ENCODE measurements around the gene ABTB1. TPM values are rescaled to one million over a fixed set of nuclear protein-coding genes. Genes with fewer than 3 reads are reported as not detected.

The ABTB1 gene
- total and polyA plus RNA-seq, 2 experiments from 2014 or later = 3.7 to 5.7 TPM

DNA sequence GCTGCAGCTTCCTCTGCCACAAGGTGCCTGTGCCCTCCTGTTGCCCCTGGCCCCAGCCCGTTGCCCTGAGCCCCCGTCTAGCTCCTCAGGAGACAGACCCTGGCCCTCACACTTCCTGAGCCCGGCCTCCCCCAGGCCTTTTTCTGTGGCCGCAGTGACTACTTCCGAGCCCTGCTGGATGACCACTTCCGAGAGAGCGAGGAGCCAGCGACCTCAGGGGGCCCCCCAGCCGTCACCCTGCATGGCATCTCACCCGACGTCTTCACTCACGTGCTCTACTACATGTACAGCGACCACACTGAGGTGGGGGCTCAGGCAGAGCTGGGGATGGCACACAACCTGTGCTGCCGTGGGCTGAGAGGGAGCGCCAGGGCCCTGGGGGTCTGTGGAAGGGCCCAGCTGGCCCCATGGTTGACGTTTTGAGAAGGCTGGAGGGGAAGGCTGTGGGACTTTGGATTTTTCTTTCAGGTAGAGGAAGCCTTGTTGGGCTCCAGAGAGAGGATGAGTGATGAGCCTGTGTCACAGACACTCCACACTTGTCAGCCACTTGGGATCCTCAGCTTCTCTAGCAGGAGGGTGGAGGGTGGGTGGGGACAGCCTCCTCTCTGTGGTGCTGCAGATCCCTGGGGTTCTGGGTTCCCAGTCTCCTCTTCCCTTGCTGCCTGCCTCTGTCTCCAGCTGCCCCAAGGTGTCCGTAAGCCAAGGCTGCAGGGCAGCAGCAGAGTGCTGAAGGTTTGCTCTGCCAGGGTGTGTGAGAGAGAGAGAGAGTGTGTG, 5.0 kb downstream of the ABTB1 start:
- ATAC-seq (no peak), DNase-seq (ENCODE audit: low spot score) (no peak)
- H3K79me2 ChIP-seq (replicated peaks; ENCODE audit: insufficient read depth) = no peaks in the 10 kb centered on the region
- Mint-ChIP-seq H3K27ac (no peak overlapping the region), H3K4me1 (peaks cover 21% of the 10 kb centered on the region), H3K36me3 (ENCODE audit: low read depth) (no peaks in the 10 kb centered on the region; the same call in 2 of the 3 replicates), H3K9me3 (peaks cover 5% of the 10 kb centered on the region; the same call in 2 of the 3 replicates), H3K27me3 (ENCODE audit: insufficient read depth, low read depth, poor library complexity) (peaks cover 15% of the 10 kb centered on the region), H3K4me3 (no peak overlapping the region)
- no peaks in the 10 kb centered on the region for H4K20me1 ChIP-seq (replicated peaks; ENCODE audit: insufficient read depth)
- peaks cover 5% of the 10 kb centered on the region; the same call in 1 of the 2 replicates for H3K4me1 ChIP-seq (ENCODE audit: insufficient read depth)
- no peaks in the 10 kb centered on the region for H3K9me2 ChIP-seq (ENCODE audit: insufficient read depth)
- no peaks in the 10 kb centered on the region for H3K27me3 ChIP-seq (ENCODE audit: insufficient read depth)
- no peaks in the 10 kb centered on the region for H3K36me3 ChIP-seq (ENCODE audit: insufficient read depth)
- no peak overlapping the region for H3K27ac ChIP-seq (ENCODE audit: low read depth)
- no peak overlapping the region for H3K4me3 ChIP-seq
- no peak overlapping the region for H3K4me2 ChIP-seq
- no peaks in the 10 kb centered on the region for H3F3A ChIP-seq (replicated peaks; ENCODE audit: low read depth)
- H2AFZ ChIP-seq = no peak overlapping the region
- TF ChIP-seq CREB1 (CRISPR knock-in tag; IDR thresholded peaks at IDR 0.05; ENCODE audit: low read depth) (no peak), ZNF331 (CRISPR knock-in tag; IDR thresholded peaks at IDR 0.05; ENCODE audit: low read depth) (no peak), ETS1 (IDR thresholded peaks at IDR 0.05) (no peak), JUNB (IDR thresholded peaks at IDR 0.05; ENCODE audit: unreplicated experiment) (no peak), EZH2 (IDR thresholded peaks at IDR 0.05; ENCODE audit: low read depth, unreplicated experiment) (no peak), CTCF (conservative IDR thresholded peaks at IDR 0.05; ENCODE audit: low read depth in 2 of 2) (no peak), EZH2phosphoT487 (IDR thresholded peaks at IDR 0.05; ENCODE audit: unreplicated experiment) (no peak), STAT1 (IDR thresholded peaks at IDR 0.05; ENCODE audit: unreplicated experiment) (no peak), NANOG (IDR thresholded peaks at IDR 0.05; ENCODE audit: borderline replicate concordance) (no peak)
- TF ChIP-seq, protein P1, sequence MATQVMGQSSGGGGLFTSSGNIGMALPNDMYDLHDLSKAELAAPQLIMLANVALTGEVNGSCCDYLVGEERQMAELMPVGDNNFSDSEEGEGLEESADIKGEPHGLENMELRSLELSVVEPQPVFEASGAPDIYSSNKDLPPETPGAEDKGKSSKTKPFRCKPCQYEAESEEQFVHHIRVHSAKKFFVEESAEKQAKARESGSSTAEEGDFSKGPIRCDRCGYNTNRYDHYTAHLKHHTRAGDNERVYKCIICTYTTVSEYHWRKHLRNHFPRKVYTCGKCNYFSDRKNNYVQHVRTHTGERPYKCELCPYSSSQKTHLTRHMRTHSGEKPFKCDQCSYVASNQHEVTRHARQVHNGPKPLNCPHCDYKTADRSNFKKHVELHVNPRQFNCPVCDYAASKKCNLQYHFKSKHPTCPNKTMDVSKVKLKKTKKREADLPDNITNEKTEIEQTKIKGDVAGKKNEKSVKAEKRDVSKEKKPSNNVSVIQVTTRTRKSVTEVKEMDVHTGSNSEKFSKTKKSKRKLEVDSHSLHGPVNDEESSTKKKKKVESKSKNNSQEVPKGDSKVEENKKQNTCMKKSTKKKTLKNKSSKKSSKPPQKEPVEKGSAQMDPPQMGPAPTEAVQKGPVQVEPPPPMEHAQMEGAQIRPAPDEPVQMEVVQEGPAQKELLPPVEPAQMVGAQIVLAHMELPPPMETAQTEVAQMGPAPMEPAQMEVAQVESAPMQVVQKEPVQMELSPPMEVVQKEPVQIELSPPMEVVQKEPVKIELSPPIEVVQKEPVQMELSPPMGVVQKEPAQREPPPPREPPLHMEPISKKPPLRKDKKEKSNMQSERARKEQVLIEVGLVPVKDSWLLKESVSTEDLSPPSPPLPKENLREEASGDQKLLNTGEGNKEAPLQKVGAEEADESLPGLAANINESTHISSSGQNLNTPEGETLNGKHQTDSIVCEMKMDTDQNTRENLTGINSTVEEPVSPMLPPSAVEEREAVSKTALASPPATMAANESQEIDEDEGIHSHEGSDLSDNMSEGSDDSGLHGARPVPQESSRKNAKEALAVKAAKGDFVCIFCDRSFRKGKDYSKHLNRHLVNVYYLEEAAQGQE (IDR thresholded peaks at IDR 0.05; ENCODE audit: unreplicated experiment) = no peak
- TF ChIP-seq, protein P2, sequence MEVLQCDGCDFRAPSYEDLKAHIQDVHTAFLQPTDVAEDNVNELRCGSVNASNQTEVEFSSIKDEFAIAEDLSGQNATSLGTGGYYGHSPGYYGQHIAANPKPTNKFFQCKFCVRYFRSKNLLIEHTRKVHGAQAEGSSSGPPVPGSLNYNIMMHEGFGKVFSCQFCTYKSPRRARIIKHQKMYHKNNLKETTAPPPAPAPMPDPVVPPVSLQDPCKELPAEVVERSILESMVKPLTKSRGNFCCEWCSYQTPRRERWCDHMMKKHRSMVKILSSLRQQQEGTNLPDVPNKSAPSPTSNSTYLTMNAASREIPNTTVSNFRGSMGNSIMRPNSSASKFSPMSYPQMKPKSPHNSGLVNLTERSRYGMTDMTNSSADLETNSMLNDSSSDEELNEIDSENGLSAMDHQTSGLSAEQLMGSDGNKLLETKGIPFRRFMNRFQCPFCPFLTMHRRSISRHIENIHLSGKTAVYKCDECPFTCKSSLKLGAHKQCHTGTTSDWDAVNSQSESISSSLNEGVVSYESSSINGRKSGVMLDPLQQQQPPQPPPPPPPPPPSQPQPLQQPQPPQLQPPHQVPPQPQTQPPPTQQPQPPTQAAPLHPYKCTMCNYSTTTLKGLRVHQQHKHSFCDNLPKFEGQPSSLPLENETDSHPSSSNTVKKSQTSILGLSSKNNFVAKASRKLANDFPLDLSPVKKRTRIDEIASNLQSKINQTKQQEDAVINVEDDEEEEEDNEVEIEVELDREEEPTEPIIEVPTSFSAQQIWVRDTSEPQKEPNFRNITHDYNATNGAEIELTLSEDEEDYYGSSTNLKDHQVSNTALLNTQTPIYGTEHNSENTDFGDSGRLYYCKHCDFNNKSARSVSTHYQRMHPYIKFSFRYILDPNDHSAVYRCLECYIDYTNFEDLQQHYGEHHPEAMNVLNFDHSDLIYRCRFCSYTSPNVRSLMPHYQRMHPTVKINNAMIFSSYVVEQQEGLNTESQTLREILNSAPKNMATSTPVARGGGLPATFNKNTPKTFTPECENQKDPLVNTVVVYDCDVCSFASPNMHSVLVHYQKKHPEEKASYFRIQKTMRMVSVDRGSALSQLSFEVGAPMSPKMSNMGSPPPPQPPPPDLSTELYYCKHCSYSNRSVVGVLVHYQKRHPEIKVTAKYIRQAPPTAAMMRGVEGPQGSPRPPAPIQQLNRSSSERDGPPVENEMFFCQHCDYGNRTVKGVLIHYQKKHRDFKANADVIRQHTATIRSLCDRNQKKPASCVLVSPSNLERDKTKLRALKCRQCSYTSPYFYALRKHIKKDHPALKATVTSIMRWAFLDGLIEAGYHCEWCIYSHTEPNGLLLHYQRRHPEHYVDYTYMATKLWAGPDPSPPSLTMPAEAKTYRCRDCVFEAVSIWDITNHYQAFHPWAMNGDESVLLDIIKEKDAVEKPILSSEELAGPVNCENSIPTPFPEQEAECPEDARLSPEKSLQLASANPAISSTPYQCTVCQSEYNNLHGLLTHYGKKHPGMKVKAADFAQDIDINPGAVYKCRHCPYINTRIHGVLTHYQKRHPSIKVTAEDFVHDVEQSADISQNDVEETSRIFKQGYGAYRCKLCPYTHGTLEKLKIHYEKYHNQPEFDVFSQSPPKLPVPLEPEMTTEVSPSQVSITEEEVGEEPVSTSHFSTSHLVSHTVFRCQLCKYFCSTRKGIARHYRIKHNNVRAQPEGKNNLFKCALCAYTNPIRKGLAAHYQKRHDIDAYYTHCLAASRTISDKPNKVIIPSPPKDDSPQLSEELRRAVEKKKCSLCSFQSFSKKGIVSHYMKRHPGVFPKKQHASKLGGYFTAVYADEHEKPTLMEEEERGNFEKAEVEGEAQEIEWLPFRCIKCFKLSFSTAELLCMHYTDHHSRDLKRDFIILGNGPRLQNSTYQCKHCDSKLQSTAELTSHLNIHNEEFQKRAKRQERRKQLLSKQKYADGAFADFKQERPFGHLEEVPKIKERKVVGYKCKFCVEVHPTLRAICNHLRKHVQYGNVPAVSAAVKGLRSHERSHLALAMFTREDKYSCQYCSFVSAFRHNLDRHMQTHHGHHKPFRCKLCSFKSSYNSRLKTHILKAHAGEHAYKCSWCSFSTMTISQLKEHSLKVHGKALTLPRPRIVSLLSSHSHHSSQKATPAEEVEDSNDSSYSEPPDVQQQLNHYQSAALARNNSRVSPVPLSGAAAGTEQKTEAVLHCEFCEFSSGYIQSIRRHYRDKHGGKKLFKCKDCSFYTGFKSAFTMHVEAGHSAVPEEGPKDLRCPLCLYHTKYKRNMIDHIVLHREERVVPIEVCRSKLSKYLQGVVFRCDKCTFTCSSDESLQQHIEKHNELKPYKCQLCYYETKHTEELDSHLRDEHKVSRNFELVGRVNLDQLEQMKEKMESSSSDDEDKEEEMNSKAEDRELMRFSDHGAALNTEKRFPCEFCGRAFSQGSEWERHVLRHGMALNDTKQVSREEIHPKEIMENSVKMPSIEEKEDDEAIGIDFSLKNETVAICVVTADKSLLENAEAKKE (CRISPR knock-in tag; IDR thresholded peaks at IDR 0.05) = no peak
